ENCODE measurements around the gene GPR153. TPM values are rescaled to one million over a fixed set of nuclear protein-coding genes. Genes with fewer than 3 reads are reported as not detected.
A peak's percentile ranks its signal among the peaks of the same experiment; 100 is the strongest.

Gene GPR153
- total and polyA plus RNA-seq, 2 donors (not counting 1 experiment from before 2014, with no cell fraction given): 4.0 to 8.9 TPM

DNA sequence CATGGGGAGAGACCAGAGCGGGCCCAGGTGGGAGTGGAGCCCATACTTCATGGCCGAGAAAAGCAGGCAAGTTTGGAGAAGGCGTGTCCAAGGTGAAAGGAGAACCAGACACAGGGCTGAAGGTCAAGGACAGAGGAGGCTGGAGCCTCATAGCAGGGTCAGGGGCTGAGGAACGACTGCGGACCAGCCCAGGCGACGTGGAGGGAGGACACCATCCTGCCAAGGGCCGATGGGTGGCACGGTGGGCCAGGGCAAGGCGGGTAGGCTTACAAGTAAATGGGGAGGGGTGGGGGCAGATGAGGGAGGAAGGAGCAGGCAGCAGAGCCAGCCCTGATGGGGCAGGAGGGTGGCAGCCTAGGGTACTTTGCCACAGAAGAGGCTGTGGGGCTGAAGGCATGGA is 18.2 kb upstream of the GPR153 start:
- no peaks in the 10 kb centered on the region for H3K27me3 ChIP-seq (ENCODE audit: control insufficient read depth, insufficient read depth, low read length)
- H3K4me3 ChIP-seq (replicated peaks in 1 of 4; ENCODE audit: control extremely low read depth in 1 of 4, insufficient read depth in 1 of 4, low read depth in 3 of 4, low read length in 4 of 4): no peak overlapping the region
- DNase-seq (ENCODE audit: low read depth in 2 of 2): no peak
- no peak overlapping the region for H3K27ac ChIP-seq (ENCODE audit: insufficient read depth, low read length)
- no peak overlapping the region for H3K4me2 ChIP-seq (ENCODE audit: extremely low read depth, insufficient read depth, low read length)
- no peaks in the 10 kb centered on the region for H3K79me2 ChIP-seq (ENCODE audit: control insufficient read depth, insufficient read depth, low read length)
- peaks cover 4% of the 10 kb centered on the region for H3K36me3 ChIP-seq (ENCODE audit: control insufficient read depth, insufficient read depth, low read length)
- peaks cover 14% of the 10 kb centered on the region for H3K4me1 ChIP-seq (ENCODE audit: control insufficient read depth, extremely low read depth, insufficient read depth, low read length)
- no peak overlapping the region for H2AFZ ChIP-seq (ENCODE audit: low read length)
- TF ChIP-seq, protein P1, sequence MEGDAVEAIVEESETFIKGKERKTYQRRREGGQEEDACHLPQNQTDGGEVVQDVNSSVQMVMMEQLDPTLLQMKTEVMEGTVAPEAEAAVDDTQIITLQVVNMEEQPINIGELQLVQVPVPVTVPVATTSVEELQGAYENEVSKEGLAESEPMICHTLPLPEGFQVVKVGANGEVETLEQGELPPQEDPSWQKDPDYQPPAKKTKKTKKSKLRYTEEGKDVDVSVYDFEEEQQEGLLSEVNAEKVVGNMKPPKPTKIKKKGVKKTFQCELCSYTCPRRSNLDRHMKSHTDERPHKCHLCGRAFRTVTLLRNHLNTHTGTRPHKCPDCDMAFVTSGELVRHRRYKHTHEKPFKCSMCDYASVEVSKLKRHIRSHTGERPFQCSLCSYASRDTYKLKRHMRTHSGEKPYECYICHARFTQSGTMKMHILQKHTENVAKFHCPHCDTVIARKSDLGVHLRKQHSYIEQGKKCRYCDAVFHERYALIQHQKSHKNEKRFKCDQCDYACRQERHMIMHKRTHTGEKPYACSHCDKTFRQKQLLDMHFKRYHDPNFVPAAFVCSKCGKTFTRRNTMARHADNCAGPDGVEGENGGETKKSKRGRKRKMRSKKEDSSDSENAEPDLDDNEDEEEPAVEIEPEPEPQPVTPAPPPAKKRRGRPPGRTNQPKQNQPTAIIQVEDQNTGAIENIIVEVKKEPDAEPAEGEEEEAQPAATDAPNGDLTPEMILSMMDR (conservative IDR thresholded peaks at IDR 0.05 in 1 of 2, IDR thresholded peaks at IDR 0.05 in 1 of 2; ENCODE audit: low read depth in 1 of 2, low read length in 2 of 2): no peak
- TF ChIP-seq EZH2 (IDR thresholded peaks at IDR 0.05; ENCODE audit: low read length, missing control alignments): no peak
- H3K9ac ChIP-seq (ENCODE audit: insufficient read depth, low read length): no peak overlapping the region
- no peaks in the 10 kb centered on the region for H3K9me3 ChIP-seq (ENCODE audit: control insufficient read depth, insufficient read depth, low read depth, low read length)
- H4K20me1 ChIP-seq (ENCODE audit: control insufficient read depth, extremely low read depth, insufficient read depth, low read length): no peaks in the 10 kb centered on the region

DNA sequence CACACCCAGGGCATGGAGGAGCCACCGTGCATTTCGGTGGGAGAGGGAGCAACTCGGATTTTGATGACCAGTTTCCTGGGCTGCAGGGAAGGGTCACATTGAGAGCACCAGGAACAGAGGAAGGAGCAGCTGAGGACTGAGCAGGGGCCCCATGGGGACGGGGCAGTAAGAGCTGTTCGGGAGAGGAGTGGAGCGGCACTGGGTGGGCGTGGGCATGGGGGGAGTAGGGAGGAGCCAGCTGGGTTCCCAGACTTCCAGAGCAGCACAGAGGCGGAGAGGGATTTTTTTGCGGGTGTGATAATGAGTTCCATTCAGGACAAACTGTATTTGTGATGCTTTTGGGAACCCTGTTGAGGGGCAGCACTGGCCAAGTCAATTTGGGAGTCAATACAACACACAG is 17.4 kb upstream of the GPR153 start:
- Histone ChIP-seq H4K20me1 (ENCODE audit: control insufficient read depth, extremely low read depth, insufficient read depth, low read length) (no peaks in the 10 kb centered on the region), H2AFZ (ENCODE audit: low read length) (no peak overlapping the region)
- TF ChIP-seq, protein P1 (conservative IDR thresholded peaks at IDR 0.05 in 1 of 2, IDR thresholded peaks at IDR 0.05 in 1 of 2; ENCODE audit: low read depth in 1 of 2, low read length in 2 of 2): no peak
- TF ChIP-seq EZH2 (IDR thresholded peaks at IDR 0.05; ENCODE audit: low read length, missing control alignments): no peak

DNA sequence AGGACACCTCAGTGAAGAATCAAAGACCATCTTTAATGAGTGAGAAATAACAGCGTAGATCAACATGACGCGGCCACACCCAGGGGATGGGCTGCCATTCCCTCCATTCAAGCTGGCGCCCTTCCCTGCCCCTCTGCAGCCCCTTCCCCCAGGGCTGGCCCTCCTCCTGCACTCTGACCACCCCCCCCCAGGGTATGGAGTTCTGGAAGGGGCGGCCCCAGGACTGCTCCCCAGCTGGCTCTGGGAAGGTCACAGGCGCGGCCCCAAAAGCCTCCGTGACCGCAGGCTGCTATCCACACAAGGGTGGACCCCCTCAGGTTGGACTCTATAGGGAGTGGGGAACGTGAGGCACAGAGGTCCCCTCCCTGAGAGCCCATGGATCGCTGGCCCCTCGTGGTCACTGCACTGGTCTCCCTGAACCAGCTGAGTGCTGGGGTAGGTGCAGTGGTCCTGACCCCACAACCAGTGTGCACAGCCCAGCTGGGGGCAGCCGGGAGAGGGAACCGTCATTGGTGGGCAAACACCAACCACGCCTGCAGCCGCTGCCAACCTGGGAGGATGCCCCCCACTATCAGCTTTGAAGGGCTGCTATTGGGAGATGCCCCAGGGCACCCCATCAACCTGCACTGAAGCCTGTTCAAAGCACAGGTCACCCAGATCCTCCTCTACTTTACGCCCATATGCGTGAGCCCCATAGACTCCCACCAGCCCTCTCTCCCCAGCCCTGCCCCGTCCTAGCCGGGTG is 16.1 kb upstream of the GPR153 start:
- Histone ChIP-seq H3K27me3 (ENCODE audit: control insufficient read depth, insufficient read depth, low read length) (no peaks in the 10 kb centered on the region), H3K4me2 (ENCODE audit: extremely low read depth, insufficient read depth, low read length) (peak overlapping the region; percentile 87), H3K27ac (ENCODE audit: insufficient read depth, low read length) (peak overlapping the region; percentile 94), H3K9ac (ENCODE audit: insufficient read depth, low read length) (no peak overlapping the region), H3K4me3 (replicated peaks in 1 of 4; ENCODE audit: control extremely low read depth in 1 of 4, insufficient read depth in 1 of 4, low read depth in 3 of 4, low read length in 4 of 4) (no peak overlapping the region), H3K79me2 (ENCODE audit: control insufficient read depth, insufficient read depth, low read length) (no peaks in the 10 kb centered on the region), H2AFZ (ENCODE audit: low read length) (peak overlapping the region; percentile 83), H4K20me1 (ENCODE audit: control insufficient read depth, extremely low read depth, insufficient read depth, low read length) (no peaks in the 10 kb centered on the region), H3K9me3 (ENCODE audit: control insufficient read depth, insufficient read depth, low read depth, low read length) (no peaks in the 10 kb centered on the region), H3K4me1 (ENCODE audit: control insufficient read depth, extremely low read depth, insufficient read depth, low read length) (peaks cover 17% of the 10 kb centered on the region), H3K36me3 (ENCODE audit: control insufficient read depth, insufficient read depth, low read length) (peaks cover 4% of the 10 kb centered on the region)
- no peak for DNase-seq (ENCODE audit: low read depth in 2 of 2)
- no peak for TF ChIP-seq EZH2 (IDR thresholded peaks at IDR 0.05; ENCODE audit: low read length, missing control alignments)
- TF ChIP-seq, protein P1 (conservative IDR thresholded peaks at IDR 0.05 in 1 of 2, IDR thresholded peaks at IDR 0.05 in 1 of 2; ENCODE audit: low read depth in 1 of 2, low read length in 2 of 2): no peak

More for the DNA sequence above, 17.4 kb upstream of the GPR153 start:
- H3K4me1 ChIP-seq (ENCODE audit: control insufficient read depth, extremely low read depth, insufficient read depth, low read length): peaks cover 14% of the 10 kb centered on the region
- H3K27ac ChIP-seq (ENCODE audit: insufficient read depth, low read length): no peak overlapping the region
- no peak overlapping the region for H3K9ac ChIP-seq (ENCODE audit: insufficient read depth, low read length)
- no peak overlapping the region for H3K4me3 ChIP-seq (replicated peaks in 1 of 4; ENCODE audit: control extremely low read depth in 1 of 4, insufficient read depth in 1 of 4, low read depth in 3 of 4, low read length in 4 of 4)
- H3K4me2 ChIP-seq (ENCODE audit: extremely low read depth, insufficient read depth, low read length): no peak overlapping the region
- H3K79me2 ChIP-seq (ENCODE audit: control insufficient read depth, insufficient read depth, low read length): no peaks in the 10 kb centered on the region
- H3K36me3 ChIP-seq (ENCODE audit: control insufficient read depth, insufficient read depth, low read length): peaks cover 4% of the 10 kb centered on the region
- DNase-seq (ENCODE audit: low read depth in 2 of 2): no peak
- H3K9me3 ChIP-seq (ENCODE audit: control insufficient read depth, insufficient read depth, low read depth, low read length): no peaks in the 10 kb centered on the region
- no peaks in the 10 kb centered on the region for H3K27me3 ChIP-seq (ENCODE audit: control insufficient read depth, insufficient read depth, low read length)
